Stimulated activated CD4-positive, alpha-beta T cell treated with anti-CD3 and anti-CD28 coated beads, Interleukin-4, amount 100 ng/mL, for 1 hour (primary cell): ENCODE results near the gene TMEM174.

Experiments used
- DNase-seq: peaks from one replicate; pipeline ENCODE4 v3.0.0-alpha.2; 2020

TMEM174 gene

GRCh38 chr5:73154208-73155006 is 18.6 kb upstream of the TMEM174 start:
- DNase-seq: no peak

- DNase-seq: no peak
Observed at GRCh38 chr5:73155271-73156222, 17.4 kb upstream of the TMEM174 start.

- DNase-seq: no peak
Observed at GRCh38 chr5:73157414-73158303, 15.3 kb upstream of the TMEM174 start.

GRCh38 chr5:73158313-73158712 is 14.7 kb upstream of the TMEM174 start:
- no peak for DNase-seq

GRCh38 chr5:73160239-73160671 is 12.7 kb upstream of the TMEM174 start:
- DNase-seq: peak; percentile 46

- no peak for DNase-seq
Observed at GRCh38 chr5:73170522-73170921, 2.5 kb upstream of the TMEM174 start.

- no peak for DNase-seq
Observed at GRCh38 chr5:73171495-73171894, 1.5 kb upstream of the TMEM174 start.

GRCh38 chr5:73174100-73174815 is 1.3 kb downstream of the TMEM174 start:
- DNase-seq: no peak

- no peak for DNase-seq
Observed at GRCh38 chr5:73176250-73176649, 3.3 kb downstream of the TMEM174 start.

- no peak for DNase-seq
Observed at GRCh38 chr5:73178265-73178664, 5.3 kb downstream of the TMEM174 start.

GRCh38 chr5:73179730-73180129 is 6.7 kb downstream of the TMEM174 start:
- no peak for DNase-seq

- DNase-seq: no peak
Observed at GRCh38 chr5:73180566-73180965, 7.6 kb downstream of the TMEM174 start.

GRCh38 chr5:73182307-73182706 is 9.3 kb downstream of the TMEM174 start:
- no peak for DNase-seq

- DNase-seq: no peak
Observed at GRCh38 chr5:73183000-73183399, 10.0 kb downstream of the TMEM174 start.

GRCh38 chr5:73183481-73183891 is 10.5 kb downstream of the TMEM174 start:
- DNase-seq: no peak

GRCh38 chr5:73186976-73187375 is 14.0 kb downstream of the TMEM174 start:
- DNase-seq: no peak

- no peak for DNase-seq
Observed at GRCh38 chr5:73188764-73189531, 16.0 kb downstream of the TMEM174 start.

- no peak for DNase-seq
Observed at GRCh38 chr5:73189871-73190376, 16.9 kb downstream of the TMEM174 start.

GRCh38 chr5:73192370-73192769 is 19.4 kb downstream of the TMEM174 start:
- DNase-seq: no peak

GRCh38 chr5:73193592-73193991 is 20.6 kb downstream of the TMEM174 start:
- DNase-seq: no peak

GRCh38 chr5:73196201-73196600 is 23.2 kb downstream of the TMEM174 start:
- no peak for DNase-seq
